HL-60/S4 treated with retinoic acid at 250 ng/mL for 4 days and 3 days (cell line): ENCODE results near the gene REPS1.

ENCODE experiments used
- in situ Hi-C: fragments of 300-500 bp; cut with MboI; formaldehyde crosslinking; loops from 2 replicates; pipeline ENCODE4 v1.7.0; 2022; ENCODE audit warnings: low sequenced_read_pairs

REPS1 gene

GRCh38 chr6:138865480-138866109 lies 122.5 kb downstream of the REPS1 start:
- in situ Hi-C loops, result no loop called here

- in situ Hi-C loops, result no loop called here
These were observed 123.6 kb downstream of the REPS1 start for GRCh38 chr6:138864343-138864890.

- in situ Hi-C loops, result no loop called here
These were observed 124.7 kb downstream of the REPS1 start for GRCh38 chr6:138863321-138863720.

- in situ Hi-C loops, result no loop called here
These were observed 125.6 kb downstream of the REPS1 start for GRCh38 chr6:138862456-138862855.

GRCh38 chr6:138857775-138858174 lies 130.3 kb downstream of the REPS1 start:
- in situ Hi-C loops, result no loop called here

GRCh38 chr6:138856654-138857053 lies 131.4 kb downstream of the REPS1 start:
- in situ Hi-C loops, result no loop called here
